Measurements from ENCODE around the gene ECHDC3. TPM values are rescaled to one million over a fixed set of nuclear protein-coding genes. Genes with fewer than 3 reads are reported as not detected.

Gene ECHDC3
- polyA plus RNA-seq, 2 of the 4 experiments (the other 2 are of a cell fraction) = 6.0 to 6.1 TPM

DNA sequence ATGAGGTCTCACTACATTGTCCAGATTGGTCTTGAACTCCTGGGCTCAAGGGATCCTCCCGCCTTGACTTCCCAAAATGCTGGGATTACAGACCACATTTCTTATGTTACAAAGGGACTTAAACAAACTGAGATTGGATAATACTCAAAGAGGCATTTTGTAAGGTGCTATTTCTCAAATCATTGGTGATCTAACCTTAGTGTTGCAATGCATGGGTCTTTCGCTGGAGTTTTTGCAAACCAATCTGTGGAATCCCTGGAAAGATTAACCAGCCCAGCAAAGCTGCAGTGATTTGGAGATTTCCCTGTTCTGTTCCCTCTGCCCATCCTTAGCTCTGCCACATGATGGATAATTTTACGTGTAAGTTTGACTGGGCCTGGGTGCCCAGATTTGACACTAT lies 20.4 kb upstream of the ECHDC3 start:
- Histone ChIP-seq H3K4me3 (no peak overlapping the region), H3K27ac (no peak overlapping the region), H3K9me3 (peaks cover 3% of the 10 kb centered on the region; the same call in 1 of the 3 replicates), H3K4me2 (no peak overlapping the region), H3K4me1 (no peaks in the 10 kb centered on the region)
- no peak for DNase-seq (ENCODE audit: low read depth in 1 of 2, low spot score in 1 of 2)
- 81% methylated on average over 3 of the region's 3 CpGs for WGBS (ENCODE audit: missing lambda C conversion rate)
- POLR2A ChIA-PET = no interaction called here
- no peak for TF ChIP-seq NFE2L2 (conservative IDR thresholded peaks at IDR 0.05; ENCODE audit: low read length)
- TF ChIP-seq E2F6 (IDR thresholded peaks at IDR 0.05; ENCODE audit: borderline replicate concordance, low read depth) = no peak
- TF ChIP-seq ZFP36 (IDR thresholded peaks at IDR 0.05; ENCODE audit: borderline replicate concordance, partially characterized antibody) = no peak
- TF ChIP-seq FOSL2 (IDR thresholded peaks at IDR 0.05) = no peak
- no peak for TF ChIP-seq FOSL2 (CRISPR knock-in tag; IDR thresholded peaks at IDR 0.05)
- no peak for TF ChIP-seq SMC3 (IDR thresholded peaks at IDR 0.05)
- no peak for TF ChIP-seq RARB (CRISPR knock-in tag; IDR thresholded peaks at IDR 0.05)
- TF ChIP-seq ZSCAN20 (CRISPR knock-in tag; IDR thresholded peaks at IDR 0.05) = no peak
- TF ChIP-seq CTCF (IDR thresholded peaks at IDR 0.05) = no peak
- no peak for TF ChIP-seq FOXS1 (CRISPR knock-in tag; IDR thresholded peaks at IDR 0.05)
- TF ChIP-seq, protein P1, sequence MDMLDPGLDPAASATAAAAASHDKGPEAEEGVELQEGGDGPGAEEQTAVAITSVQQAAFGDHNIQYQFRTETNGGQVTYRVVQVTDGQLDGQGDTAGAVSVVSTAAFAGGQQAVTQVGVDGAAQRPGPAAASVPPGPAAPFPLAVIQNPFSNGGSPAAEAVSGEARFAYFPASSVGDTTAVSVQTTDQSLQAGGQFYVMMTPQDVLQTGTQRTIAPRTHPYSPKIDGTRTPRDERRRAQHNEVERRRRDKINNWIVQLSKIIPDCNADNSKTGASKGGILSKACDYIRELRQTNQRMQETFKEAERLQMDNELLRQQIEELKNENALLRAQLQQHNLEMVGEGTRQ (IDR thresholded peaks at IDR 0.05) = no peak
- no peak for FAIRE-seq
- no peak for ATAC-seq
- CTCF ChIA-PET = interaction anchor here (1.1 to 11.9 kb wide), 3 partner anchors 36 to 207 kb away, joined by 3 to 128 read pairs (median 4); no protein-coding TSS in a partner anchor

GRCh38 chr10:11723359-11723758 lies 18.8 kb upstream of the ECHDC3 start:
- Histone ChIP-seq H3K4me3 (no peak overlapping the region), H3K27ac (no peak overlapping the region), H3K4me2 (no peak overlapping the region), H3K9me3 (peaks cover 2% of the 10 kb centered on the region; the same call in 2 of the 3 replicates), H3K4me1 (no peaks in the 10 kb centered on the region)
- no peak for DNase-seq (ENCODE audit: low read depth in 1 of 2, low spot score in 1 of 2)
- WGBS (ENCODE audit: missing lambda C conversion rate) = 69% methylated on average over 5 of the region's 5 CpGs
- ChIA-PET POLR2A (no interaction called here), CTCF (interaction anchor here (1.2 to 11.9 kb wide), 3 partner anchors 34 to 209 kb away, joined by 3 to 128 read pairs (median 4); no protein-coding TSS in a partner anchor)
- ATAC-seq = no peak
- no peak for FAIRE-seq
- TF ChIP-seq FOXS1 (CRISPR knock-in tag; IDR thresholded peaks at IDR 0.05) (no peak), RAD21 (conservative IDR thresholded peaks at IDR 0.05 in 1 of 2, IDR thresholded peaks at IDR 0.05 in 1 of 2) (no peak), EHMT2 (IDR thresholded peaks at IDR 0.05; ENCODE audit: low read depth) (no peak), SMC3 (IDR thresholded peaks at IDR 0.05) (no peak), PHF8 (IDR thresholded peaks at IDR 0.05; ENCODE audit: borderline replicate concordance, low read depth) (no peak), KDM5A (IDR thresholded peaks at IDR 0.05) (no peak), HDAC2 (IDR thresholded peaks at IDR 0.05) (no peak), ZSCAN20 (CRISPR knock-in tag; IDR thresholded peaks at IDR 0.05) (no peak), RCOR1 (IDR thresholded peaks at IDR 0.05; ENCODE audit: low read depth, low read length) (no peak), ZFP36 (IDR thresholded peaks at IDR 0.05; ENCODE audit: borderline replicate concordance, partially characterized antibody) (no peak), JUN (IDR thresholded peaks at IDR 0.05) (no peak), HOXA7 (CRISPR knock-in tag; IDR thresholded peaks at IDR 0.05) (no peak), HEYL (CRISPR knock-in tag; IDR thresholded peaks at IDR 0.05) (no peak), MAZ (IDR thresholded peaks at IDR 0.05; ENCODE audit: borderline replicate concordance, low read depth, low read length) (no peak)
- TF ChIP-seq, protein P2, sequence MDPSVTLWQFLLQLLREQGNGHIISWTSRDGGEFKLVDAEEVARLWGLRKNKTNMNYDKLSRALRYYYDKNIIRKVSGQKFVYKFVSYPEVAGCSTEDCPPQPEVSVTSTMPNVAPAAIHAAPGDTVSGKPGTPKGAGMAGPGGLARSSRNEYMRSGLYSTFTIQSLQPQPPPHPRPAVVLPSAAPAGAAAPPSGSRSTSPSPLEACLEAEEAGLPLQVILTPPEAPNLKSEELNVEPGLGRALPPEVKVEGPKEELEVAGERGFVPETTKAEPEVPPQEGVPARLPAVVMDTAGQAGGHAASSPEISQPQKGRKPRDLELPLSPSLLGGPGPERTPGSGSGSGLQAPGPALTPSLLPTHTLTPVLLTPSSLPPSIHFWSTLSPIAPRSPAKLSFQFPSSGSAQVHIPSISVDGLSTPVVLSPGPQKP (IDR thresholded peaks at IDR 0.05; ENCODE audit: low read depth, low read length) = no peak
- TF ChIP-seq, protein P3, sequence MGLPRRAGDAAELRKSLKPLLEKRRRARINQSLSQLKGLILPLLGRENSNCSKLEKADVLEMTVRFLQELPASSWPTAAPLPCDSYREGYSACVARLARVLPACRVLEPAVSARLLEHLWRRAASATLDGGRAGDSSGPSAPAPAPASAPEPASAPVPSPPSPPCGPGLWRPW (IDR thresholded peaks at IDR 0.05) = no peak
